ENCODE results near the gene PIK3R2.

Gene PIK3R2

GRCh38 chr19:18110609-18111232, 42.2 kb upstream of the PIK3R2 start:
- no peak for DNase-seq (ENCODE audit: low read depth)
- H3K4me3 ChIP-seq (ENCODE audit: low read length) = peak overlapping the region; percentile 76
- TF ChIP-seq, protein P1, sequence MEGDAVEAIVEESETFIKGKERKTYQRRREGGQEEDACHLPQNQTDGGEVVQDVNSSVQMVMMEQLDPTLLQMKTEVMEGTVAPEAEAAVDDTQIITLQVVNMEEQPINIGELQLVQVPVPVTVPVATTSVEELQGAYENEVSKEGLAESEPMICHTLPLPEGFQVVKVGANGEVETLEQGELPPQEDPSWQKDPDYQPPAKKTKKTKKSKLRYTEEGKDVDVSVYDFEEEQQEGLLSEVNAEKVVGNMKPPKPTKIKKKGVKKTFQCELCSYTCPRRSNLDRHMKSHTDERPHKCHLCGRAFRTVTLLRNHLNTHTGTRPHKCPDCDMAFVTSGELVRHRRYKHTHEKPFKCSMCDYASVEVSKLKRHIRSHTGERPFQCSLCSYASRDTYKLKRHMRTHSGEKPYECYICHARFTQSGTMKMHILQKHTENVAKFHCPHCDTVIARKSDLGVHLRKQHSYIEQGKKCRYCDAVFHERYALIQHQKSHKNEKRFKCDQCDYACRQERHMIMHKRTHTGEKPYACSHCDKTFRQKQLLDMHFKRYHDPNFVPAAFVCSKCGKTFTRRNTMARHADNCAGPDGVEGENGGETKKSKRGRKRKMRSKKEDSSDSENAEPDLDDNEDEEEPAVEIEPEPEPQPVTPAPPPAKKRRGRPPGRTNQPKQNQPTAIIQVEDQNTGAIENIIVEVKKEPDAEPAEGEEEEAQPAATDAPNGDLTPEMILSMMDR (conservative IDR thresholded peaks at IDR 0.05; ENCODE audit: low read depth, low read length) = no peak

DNA sequence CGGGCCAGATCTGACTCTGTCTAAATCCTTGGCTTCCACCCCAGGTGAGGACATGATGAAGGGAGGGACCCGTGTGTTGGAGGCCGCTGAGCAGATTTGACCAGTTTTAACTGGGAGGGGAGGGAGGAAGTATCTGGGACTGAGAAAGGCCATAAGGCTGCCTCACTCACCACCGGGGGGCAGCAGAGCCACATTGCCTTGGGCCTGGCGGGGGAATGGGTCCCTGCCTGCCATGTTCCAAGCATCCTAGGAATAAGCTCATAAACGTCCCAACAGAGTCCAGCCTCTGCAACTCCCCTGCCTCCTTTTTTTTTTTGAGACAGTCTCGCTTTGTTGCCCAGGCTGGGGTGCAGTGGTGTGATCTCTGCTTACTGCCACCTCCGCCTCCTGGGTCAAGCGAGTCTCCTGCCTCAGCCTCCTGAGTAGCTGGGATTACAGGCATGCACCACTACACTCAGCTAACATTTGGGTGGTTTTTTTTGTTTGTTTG, 39.9 kb upstream of the PIK3R2 start:
- DNase-seq (ENCODE audit: low read depth) = no peak
- H3K4me3 ChIP-seq (ENCODE audit: low read length) = no peak overlapping the region
- TF ChIP-seq, protein P1 (conservative IDR thresholded peaks at IDR 0.05; ENCODE audit: low read depth, low read length) = peak; percentile 95

GRCh38 chr19:18113827-18114226, 39.1 kb upstream of the PIK3R2 start:
- TF ChIP-seq, protein P1 (conservative IDR thresholded peaks at IDR 0.05; ENCODE audit: low read depth, low read length) = no peak
- H3K4me3 ChIP-seq (ENCODE audit: low read length) = no peak overlapping the region
- no peak for DNase-seq (ENCODE audit: low read depth)

GRCh38 chr19:18114483-18114882, 38.5 kb upstream of the PIK3R2 start:
- H3K4me3 ChIP-seq (ENCODE audit: low read length) = no peak overlapping the region
- no peak for DNase-seq (ENCODE audit: low read depth)
- TF ChIP-seq, protein P1 (conservative IDR thresholded peaks at IDR 0.05; ENCODE audit: low read depth, low read length) = no peak

DNA sequence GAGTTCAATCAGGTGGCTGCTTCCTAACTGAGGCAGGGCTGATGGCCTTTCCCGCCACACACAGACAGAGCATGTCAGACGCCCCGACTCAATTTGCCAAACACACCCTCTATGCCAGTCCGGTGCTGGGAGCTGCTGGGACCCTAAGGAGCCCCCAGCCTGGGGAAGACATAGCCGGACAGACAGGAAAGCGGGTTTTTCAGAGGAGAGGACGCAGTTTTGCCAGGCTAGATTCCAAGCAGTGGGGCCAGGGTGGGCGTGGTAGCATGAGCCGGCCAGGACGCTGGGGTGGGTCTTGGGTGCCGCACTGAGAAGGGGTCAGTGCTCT, 35.6 kb upstream of the PIK3R2 start:
- DNase-seq (ENCODE audit: low read depth) = no peak
- H3K4me3 ChIP-seq (ENCODE audit: low read length) = peak overlapping the region; percentile 45
- TF ChIP-seq, protein P1 (conservative IDR thresholded peaks at IDR 0.05; ENCODE audit: low read depth, low read length) = no peak

GRCh38 chr19:18117692-18118378, 35.1 kb upstream of the PIK3R2 start:
- TF ChIP-seq, protein P1 (conservative IDR thresholded peaks at IDR 0.05; ENCODE audit: low read depth, low read length) = no peak
- peak; percentile 21 for DNase-seq (ENCODE audit: low read depth)
- H3K4me3 ChIP-seq (ENCODE audit: low read length) = peak overlapping the region; percentile 58
